GM21360 (cell line): ENCODE results near the gene PELI3.

Source experiments
- ATAC-seq: cut with Tn5 transposase; IDR thresholded peaks from one replicate; pipeline ENCODE4 v1.9.1; 2021; ENCODE audit warnings: mild to moderate bottlenecking, moderate library complexity; ENCODE audit not compliant: unreplicated experiment

Gene PELI3

DNA sequence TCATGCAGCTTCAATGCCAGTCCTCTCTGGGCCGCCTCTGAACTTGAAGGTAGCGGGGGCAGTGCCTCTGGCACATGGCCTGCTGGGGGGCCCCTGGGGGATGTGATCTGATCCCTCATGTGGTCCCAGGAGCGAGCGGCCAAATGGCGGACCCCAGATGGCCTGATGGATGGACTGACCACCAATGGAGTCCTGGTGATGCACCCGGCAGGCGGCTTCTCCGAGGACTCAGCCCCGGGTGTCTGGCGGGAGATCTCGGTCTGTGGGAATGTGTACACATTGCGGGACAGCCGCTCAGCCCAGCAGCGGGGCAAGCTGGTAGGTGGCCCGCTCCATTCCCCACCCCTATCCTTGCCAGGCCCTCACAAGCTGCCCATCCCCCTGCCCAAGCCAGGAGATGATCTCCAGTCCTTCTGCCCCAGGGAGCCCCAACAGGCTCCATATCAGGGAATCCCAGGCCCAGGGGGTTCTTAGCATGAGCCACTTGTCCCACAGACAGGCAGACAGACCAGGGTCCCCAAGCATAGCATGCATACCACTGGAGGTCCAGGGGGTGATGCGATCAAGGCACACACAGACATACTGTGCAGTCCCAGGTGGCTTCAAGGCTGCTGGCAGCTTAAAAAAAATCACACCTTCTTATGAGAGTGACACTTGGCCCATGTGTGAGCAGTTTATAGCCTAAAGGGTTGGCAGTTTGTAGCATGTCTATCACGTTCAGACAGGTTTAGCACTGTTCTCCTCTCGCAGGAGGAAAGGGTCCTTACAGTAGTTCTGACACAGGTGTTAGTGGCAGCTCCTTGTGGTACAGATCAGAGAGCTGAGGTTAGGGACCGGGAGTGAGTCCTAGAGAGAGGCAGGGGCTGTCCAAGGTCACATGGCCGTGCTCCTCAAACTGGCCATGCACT is 7.2 kb downstream of the PELI3 start:
- no peak for ATAC-seq

DNA sequence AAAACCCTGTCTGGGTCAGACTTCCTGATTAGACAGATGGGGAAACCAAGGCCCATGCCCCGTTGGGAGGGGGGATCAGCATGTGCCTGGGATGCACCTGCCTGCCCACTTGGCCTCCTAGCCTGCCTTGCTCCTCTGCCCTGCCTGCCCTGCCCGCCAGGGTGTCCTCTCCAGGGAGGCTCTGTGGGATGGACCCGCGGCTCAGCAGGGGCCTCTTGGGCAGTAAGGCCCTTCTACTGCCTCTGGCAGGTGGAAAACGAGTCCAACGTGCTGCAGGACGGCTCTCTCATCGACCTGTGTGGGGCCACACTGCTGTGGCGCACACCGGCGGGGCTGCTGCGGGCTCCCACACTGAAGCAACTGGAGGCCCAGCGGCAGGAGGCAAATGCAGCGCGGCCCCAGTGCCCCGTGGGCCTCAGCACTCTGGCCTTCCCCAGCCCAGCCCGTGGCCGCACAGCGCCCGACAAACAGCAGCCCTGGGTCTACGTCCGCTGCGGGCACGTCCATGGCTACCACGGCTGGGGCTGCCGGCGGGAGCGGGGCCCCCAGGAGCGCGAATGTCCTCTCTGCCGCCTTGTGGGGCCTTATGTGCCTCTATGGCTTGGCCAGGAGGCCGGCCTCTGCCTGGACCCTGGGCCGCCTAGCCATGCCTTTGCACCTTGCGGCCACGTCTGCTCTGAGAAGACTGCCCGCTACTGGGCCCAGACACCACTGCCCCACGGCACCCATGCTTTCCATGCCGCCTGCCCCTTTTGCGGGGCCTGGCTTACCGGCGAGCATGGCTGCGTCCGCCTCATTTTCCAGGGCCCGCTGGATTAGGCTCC is 8.9 kb downstream of the PELI3 start:
- ATAC-seq, result no peak

DNA sequence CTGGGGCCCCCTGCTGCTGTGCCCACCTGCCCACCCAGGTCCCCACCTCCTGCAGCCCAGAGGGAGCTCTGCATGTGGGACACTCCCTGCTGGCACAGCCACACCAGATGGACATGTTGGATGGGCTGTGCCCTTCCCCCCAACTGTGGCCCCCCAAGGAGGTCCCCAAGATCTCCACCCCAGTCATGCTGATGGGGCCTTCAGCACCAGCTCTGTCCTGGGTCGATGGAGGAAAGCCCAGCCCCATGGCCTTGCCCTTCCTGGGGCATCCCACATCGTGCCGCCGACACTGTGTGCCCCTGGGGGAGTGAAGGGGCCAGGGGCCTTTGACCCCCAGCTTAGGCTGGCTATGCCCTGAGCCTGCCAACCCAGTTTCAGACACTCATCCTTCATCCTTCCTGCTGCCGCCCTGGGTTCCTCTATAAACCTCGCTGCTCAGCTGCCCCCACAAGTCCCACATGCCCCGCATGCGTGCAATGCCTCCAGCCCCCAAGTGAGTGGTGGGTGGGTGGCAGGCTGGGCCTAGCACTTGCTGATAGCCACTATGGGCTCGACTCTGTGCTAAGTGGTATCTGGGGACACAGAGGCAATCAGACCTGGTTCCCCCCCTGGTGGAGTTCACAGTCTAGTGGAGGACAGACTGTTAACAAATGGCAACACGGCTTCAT is 9.6 kb downstream of the PELI3 start:
- no peak for ATAC-seq

DNA sequence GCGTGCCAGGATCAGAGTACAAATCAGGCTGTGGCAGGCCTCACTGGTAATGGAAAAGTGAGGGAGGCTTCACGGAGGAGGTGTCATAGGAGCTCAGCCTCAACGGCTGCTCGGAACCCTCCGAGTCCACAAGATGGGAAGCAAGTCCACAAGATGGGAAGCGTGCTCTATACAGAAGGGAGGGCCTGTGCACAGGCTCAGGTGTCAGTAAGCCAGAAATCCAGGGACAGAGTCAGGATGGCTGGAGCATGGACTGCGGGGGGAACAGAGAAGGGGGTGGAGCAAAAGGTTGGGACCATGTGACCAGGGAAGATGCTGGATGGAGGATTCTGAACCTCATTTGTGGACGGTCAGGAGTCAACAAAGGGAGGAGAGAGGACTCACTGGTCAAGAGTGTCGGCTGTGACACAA is 10.1 kb downstream of the PELI3 start:
- ATAC-seq, result no peak

GRCh38 chr11:66477263-66478201 is 10.8 kb downstream of the PELI3 start:
- no peak for ATAC-seq

- no peak for ATAC-seq
Observed at GRCh38 chr11:66478729-66479393, 12.2 kb downstream of the PELI3 start.

GRCh38 chr11:66479394-66480116 is 12.8 kb downstream of the PELI3 start:
- peak; percentile 11 for ATAC-seq

DNA sequence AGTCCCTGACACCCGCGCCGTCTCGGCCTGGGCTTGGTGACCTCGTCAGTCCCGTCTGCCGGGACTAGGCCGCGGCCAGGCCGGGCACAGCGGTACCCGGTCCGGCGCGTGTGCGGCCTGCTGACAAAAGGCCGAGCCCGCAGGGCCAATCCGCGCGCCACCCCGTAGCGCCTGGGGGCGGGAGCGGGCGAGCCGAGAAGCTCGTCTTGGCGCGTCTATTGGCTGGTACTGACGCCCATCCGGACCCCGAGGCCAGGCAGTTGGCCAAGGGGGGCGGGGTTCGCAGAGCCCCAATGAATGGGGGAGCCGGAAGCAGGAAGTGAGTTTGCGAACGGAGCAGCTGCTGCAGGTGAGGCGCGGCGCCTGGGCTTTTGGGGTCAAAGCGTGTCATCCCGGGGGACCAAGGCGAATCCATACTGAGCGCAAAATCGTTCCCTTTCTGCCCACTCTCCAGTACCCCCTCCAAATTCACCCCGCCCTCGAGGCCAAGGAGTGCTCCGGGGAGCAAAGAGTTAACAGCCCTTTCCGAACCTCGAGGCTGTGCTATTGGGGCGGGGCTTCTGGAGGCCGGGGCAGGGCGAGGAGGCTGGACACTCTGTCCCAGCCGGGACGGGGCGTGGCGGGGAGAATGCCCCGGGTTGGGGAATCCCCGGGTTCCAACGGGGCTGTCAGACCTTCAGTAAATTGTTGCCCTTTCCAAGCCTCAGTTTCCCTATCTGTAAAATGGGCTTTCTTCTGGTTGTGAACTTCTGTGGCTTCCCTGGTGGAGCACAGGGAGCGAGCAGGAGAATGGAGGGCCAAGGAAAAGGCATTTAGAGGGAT is 13.6 kb downstream of the PELI3 start, which contains the start of gene DPP3:
Gene DPP3, plus strand, starts transcription at position 318 of the 822 bp plus-strand sequence. CDS start 1,767 bp downstream, outside the sequence.
- ATAC-seq, result peak; percentile 79

DNA sequence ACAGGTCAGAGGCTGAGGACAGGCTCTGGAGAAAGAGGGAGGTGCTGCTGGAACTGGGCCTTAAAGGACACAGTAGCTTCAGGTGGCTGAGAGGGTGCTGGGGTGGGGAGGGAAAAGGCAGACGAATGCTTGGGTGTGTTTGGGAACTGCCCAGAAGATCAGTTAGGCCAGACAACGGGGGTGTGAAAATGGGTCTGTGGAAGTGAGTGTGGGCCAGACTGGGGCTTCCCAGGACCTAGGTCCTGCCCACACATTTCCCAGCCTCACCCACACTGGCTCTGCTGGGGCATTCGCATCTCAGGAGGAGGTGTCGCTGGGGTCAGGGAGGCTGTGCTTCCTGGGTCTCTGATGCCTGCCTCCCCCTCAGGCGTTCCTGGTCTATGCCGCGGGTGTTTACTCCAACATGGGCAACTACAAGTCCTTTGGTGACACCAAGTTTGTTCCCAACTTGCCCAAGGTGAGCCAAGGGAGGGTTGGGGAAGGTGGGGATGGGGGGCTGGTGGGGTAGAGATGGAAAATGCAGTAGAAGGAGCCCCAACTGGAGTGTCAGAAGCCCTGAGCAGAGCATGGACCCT is 18.2 kb downstream of the PELI3 start:
- no peak for ATAC-seq

DNA sequence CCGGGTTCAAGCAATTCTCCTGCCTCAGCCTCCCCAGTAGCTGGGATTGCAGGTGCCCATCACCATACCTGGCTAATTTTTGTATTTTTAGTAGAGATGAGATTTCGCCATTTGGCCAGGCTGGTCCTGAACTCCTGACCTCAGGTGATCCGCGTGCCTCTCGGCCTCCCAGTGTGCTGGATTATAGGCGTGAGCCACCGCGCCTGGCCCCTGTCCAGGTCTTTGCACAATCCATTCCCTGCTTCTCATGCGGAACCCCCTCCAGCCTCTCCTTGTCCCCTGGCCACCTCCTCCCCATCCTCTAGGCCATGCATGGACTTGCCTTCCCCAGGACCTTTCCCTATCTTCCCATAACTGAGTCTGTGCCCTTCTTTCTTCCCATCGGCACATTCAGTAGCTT is 22.3 kb downstream of the PELI3 start:
- ATAC-seq, result no peak

GRCh38 chr11:66489636-66490035 is 22.9 kb downstream of the PELI3 start:
- no peak for ATAC-seq

GRCh38 chr11:66491315-66491935 is 24.7 kb downstream of the PELI3 start:
- ATAC-seq, result no peak

- no peak for ATAC-seq
Observed at GRCh38 chr11:66492161-66492865, 25.6 kb downstream of the PELI3 start.

GRCh38 chr11:66493130-66493529 is 26.4 kb downstream of the PELI3 start:
- no peak for ATAC-seq

- no peak for ATAC-seq
Observed at GRCh38 chr11:66494458-66494857, 27.8 kb downstream of the PELI3 start.

GRCh38 chr11:66494935-66495334 is 28.2 kb downstream of the PELI3 start:
- no peak for ATAC-seq

DNA sequence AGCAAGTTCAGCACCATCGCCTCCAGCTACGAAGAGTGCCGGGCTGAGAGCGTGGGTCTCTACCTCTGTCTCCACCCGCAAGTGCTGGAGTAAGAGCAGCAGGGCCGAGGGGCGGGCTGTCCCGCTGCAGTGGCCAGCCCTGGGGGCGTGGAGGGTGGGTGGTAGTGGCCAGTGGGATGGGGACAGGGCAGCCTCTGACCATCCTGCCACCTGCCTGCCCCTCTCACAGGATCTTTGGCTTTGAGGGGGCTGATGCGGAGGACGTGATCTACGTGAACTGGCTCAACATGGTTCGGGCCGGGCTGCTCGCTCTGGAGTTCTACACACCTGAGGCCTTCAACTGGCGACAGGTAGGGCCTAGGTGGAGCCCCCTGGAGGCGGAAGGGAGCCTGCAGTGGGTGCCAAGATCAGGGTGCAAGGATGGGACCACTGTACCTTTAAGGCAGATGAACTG is 28.7 kb downstream of the PELI3 start:
- no peak for ATAC-seq
